SK-N-SH (cell line): Measurements from ENCODE around the gene MYO1D.

Experiments used
- CHD2 ChIP-seq: fragments of 150-350 bp; IDR thresholded peaks from 2 replicates; pipeline ENCODE4 v1.6.1; 2018; ENCODE audit warnings: low read length; ENCODE audit not compliant: partially characterized antibody
- CTCF ChIP-seq: fragments of 200-600 bp; sonication (generic); IDR thresholded peaks from 2 replicates; pipeline ENCODE4 v1.6.1; 2017; ENCODE audit warnings: antibody characterized with exemption, mild to moderate bottlenecking, moderate library complexity
- EP300 ChIP-seq, 2 experiments: IDR thresholded peaks; 2 replicates each; pipeline versions ENCODE4 v1.4.0 to v1.6.1; 2012; ENCODE audit warnings: borderline replicate concordance in 1 of 2, low read depth in 1 of 2, low read length in 1 of 2
- GABPA ChIP-seq: IDR thresholded peaks from 2 replicates; pipeline ENCODE4 v1.4.0; 2012; ENCODE audit warnings: low read depth, mild to moderate bottlenecking
- JUND ChIP-seq: IDR thresholded peaks from 2 replicates; pipeline ENCODE4 v1.4.0; 2012
- NFIC ChIP-seq: IDR thresholded peaks from 2 replicates; pipeline ENCODE4 v1.4.0; 2012; ENCODE audit warnings: borderline replicate concordance
- POLR2AphosphoS5 ChIP-seq: IDR thresholded peaks from 2 replicates; pipeline ENCODE4 v1.6.1; 2012; ENCODE audit warnings: low read depth, low read length
- RAD21 ChIP-seq: IDR thresholded peaks from 2 replicates; pipeline ENCODE4 v1.6.1; 2012; ENCODE audit warnings: mild to moderate bottlenecking, low read length
- TAF1 ChIP-seq: IDR thresholded peaks from 2 replicates; pipeline ENCODE4 v1.6.1; 2012; ENCODE audit warnings: low read depth, mild to moderate bottlenecking, low read length, moderate library complexity, borderline replicate concordance
- TCF12 ChIP-seq: IDR thresholded peaks from 2 replicates; pipeline ENCODE4 v1.4.0; 2012
- YY1 ChIP-seq: IDR thresholded peaks from 2 replicates; pipeline ENCODE4 v1.4.0; 2012; ENCODE audit warnings: low read depth, mild to moderate bottlenecking
- TF ChIP-seq, protein P1 (sequence below): fragments of 150-350 bp; IDR thresholded peaks from 2 replicates; pipeline ENCODE4 v1.6.1; 2017; ENCODE audit warnings: antibody characterized with exemption, low read length, low read depth, borderline replicate concordance

- TF ChIP-seq TAF1 = no peak
- TF ChIP-seq, protein P1, sequence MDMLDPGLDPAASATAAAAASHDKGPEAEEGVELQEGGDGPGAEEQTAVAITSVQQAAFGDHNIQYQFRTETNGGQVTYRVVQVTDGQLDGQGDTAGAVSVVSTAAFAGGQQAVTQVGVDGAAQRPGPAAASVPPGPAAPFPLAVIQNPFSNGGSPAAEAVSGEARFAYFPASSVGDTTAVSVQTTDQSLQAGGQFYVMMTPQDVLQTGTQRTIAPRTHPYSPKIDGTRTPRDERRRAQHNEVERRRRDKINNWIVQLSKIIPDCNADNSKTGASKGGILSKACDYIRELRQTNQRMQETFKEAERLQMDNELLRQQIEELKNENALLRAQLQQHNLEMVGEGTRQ = no peak
- no peak for TF ChIP-seq YY1
- TF ChIP-seq JUND = no peak
- TF ChIP-seq POLR2AphosphoS5 = no peak
- TF ChIP-seq TCF12 = no peak
- no peak for TF ChIP-seq EP300 (IDR thresholded peaks at IDR 0.05; ENCODE audit: borderline replicate concordance in 1 of 2, low read depth in 1 of 2, low read length in 1 of 2)
- no peak for TF ChIP-seq CHD2
- TF ChIP-seq CTCF = no peak
- no peak for TF ChIP-seq GABPA
- TF ChIP-seq RAD21 = no peak
- TF ChIP-seq NFIC = no peak
Observed at GRCh38 chr17:32631341-32632096, 245.4 kb downstream of the MYO1D start.
